ENCODE measurements around the gene ACOX3. TPM values are rescaled to one million over a fixed set of nuclear protein-coding genes. Genes with fewer than 3 reads are reported as not detected.
"Not testable (repeated sequence)": the region's sequence is repeated elsewhere in the genome, so short reads cannot be mapped to it uniquely, and the experiment has no call there.

Gene ACOX3
- total and polyA plus RNA-seq, 2 of the 8 experiments (the other 6 are each of a cell fraction or from before 2014, with no cell fraction given) = 2.5 to 9.9 TPM

- not testable (repeated sequence) for H3K9me3 ChIP-seq (ENCODE audit: insufficient read depth in 2 of 2, low read depth in 1 of 2, low read length in 1 of 2); H2BK12ac ChIP-seq (ENCODE audit: low read depth, low read length); H3K79me2 ChIP-seq (ENCODE audit: control insufficient read depth in 1 of 2, insufficient read depth in 2 of 2, low read length in 2 of 2); DNase-seq (ENCODE audit: low read depth in 1 of 2, low spot score in 2 of 2); H4K5ac ChIP-seq (ENCODE audit: insufficient read length, low read depth, low read length); H2BK15ac ChIP-seq (ENCODE audit: low read length); H3K36me3 ChIP-seq (ENCODE audit: control insufficient read depth in 2 of 4, insufficient read depth in 4 of 4, low read length in 3 of 4); H4K8ac ChIP-seq (ENCODE audit: extremely low read depth, insufficient read depth, low read length); H3K4me3 ChIP-seq (ENCODE audit: extremely low read depth in 1 of 4, insufficient read depth in 2 of 4, low read depth in 3 of 4, low read length in 4 of 4); H4K91ac ChIP-seq (replicated peaks; ENCODE audit: insufficient read length, low read length); H3K9ac ChIP-seq (replicated peaks in 1 of 4; ENCODE audit: extremely low read depth in 1 of 4, low read depth in 3 of 4, low read length in 3 of 4); H2BK5ac ChIP-seq (ENCODE audit: low read depth, low read length); H3K27ac ChIP-seq (ENCODE audit: low read depth, low read length); H2AK5ac ChIP-seq (ENCODE audit: low read depth, low read length); H3K4me2 ChIP-seq (ENCODE audit: insufficient read depth in 1 of 2, low read depth in 2 of 2, low read length in 2 of 2); H2BK120ac ChIP-seq (replicated peaks; ENCODE audit: low read depth, low read length); H2AFZ ChIP-seq (ENCODE audit: low read length); H2BK20ac ChIP-seq (ENCODE audit: low read length); H3K56ac ChIP-seq (replicated peaks; ENCODE audit: insufficient read length, low read depth, low read length); H3K14ac ChIP-seq (ENCODE audit: insufficient read length); H3K23ac ChIP-seq (ENCODE audit: insufficient read length); H3K4ac ChIP-seq (replicated peaks; ENCODE audit: insufficient read length, low read depth, low read length); H3K79me1 ChIP-seq (ENCODE audit: low read depth, low read length); H3K27me3 ChIP-seq (replicated peaks in 1 of 4; ENCODE audit: control insufficient read depth in 3 of 4, extremely low read depth in 1 of 4, insufficient read depth in 3 of 4, low read length in 3 of 4); FAIRE-seq; H3K18ac ChIP-seq (ENCODE audit: extremely low read depth, low read length); H3K4me1 ChIP-seq (replicated peaks in 1 of 4; ENCODE audit: control insufficient read depth in 3 of 4, insufficient read depth in 4 of 4, low read length in 3 of 4); H3K23me2 ChIP-seq (ENCODE audit: low read depth, low read length); H4K20me1 ChIP-seq (replicated peaks in 1 of 2; ENCODE audit: control insufficient read depth in 1 of 2, insufficient read depth in 2 of 2, low read length in 2 of 2)
- CTCF ChIA-PET (ENCODE audit: partially characterized antibody) = interaction anchor here (0.7 to 3.0 kb wide), 9 partner anchors 8 to 187 kb away, joined by 3 to 10 read pairs (median 5); no protein-coding TSS in a partner anchor
- POLR2A ChIA-PET (ENCODE audit: partially characterized antibody) = interaction anchor here (0.8 kb wide), 1 partner anchor 8 kb away, joined by 3 read pairs; no protein-coding TSS in a partner anchor
Measured at GRCh38 chr4:8420151-8420550, 20.4 kb downstream of the ACOX3 start.
